MM.1S (cell line): Measurements from ENCODE around the gene EREG.

ENCODE experiments used
- DNase-seq: peaks from one replicate; pipeline ENCODE4 v3.0.0-alpha.2; 2015
- H2AFZ ChIP-seq: fragments of 300-600 bp; sonication (generic); 2 replicates; pipeline ENCODE4 v1.6.0; 2016; ENCODE audit warnings: antibody characterized with exemption, low read length
- H3F3A ChIP-seq: fragments of 300-600 bp; sonication (generic); 2 replicates; pipeline ENCODE4 v1.6.1; 2016; ENCODE audit warnings: mild to moderate bottlenecking, antibody characterized with exemption, low read length, moderate library complexity, mixed read lengths; ENCODE audit not compliant: insufficient read depth
- H3K27ac ChIP-seq: fragments of 300-600 bp; sonication (generic); 2 replicates; pipeline ENCODE4 v1.5.1; 2016; ENCODE audit warnings: mild to moderate bottlenecking, low read length
- H3K27me3 ChIP-seq: fragments of 300-600 bp; sonication (generic); replicated peaks from 2 replicates; pipeline ENCODE4 v1.6.0; 2016; ENCODE audit warnings: low read length; ENCODE audit not compliant: insufficient read depth
- H3K36me3 ChIP-seq: fragments of 300-600 bp; sonication (generic); replicated peaks from 2 replicates; pipeline ENCODE4 v1.6.1; 2016; ENCODE audit warnings: mild to moderate bottlenecking, low read length, mixed read lengths; ENCODE audit not compliant: insufficient read depth
- H3K4me1 ChIP-seq: fragments of 300-600 bp; sonication (generic); 2 replicates; pipeline ENCODE4 v1.6.1; 2016; ENCODE audit warnings: low read length, mixed read lengths
- H3K4me2 ChIP-seq: fragments of 300-600 bp; sonication (generic); 2 replicates; pipeline ENCODE4 v1.6.0; 2016; ENCODE audit warnings: low read depth, low read length
- H3K4me3 ChIP-seq: fragments of 300-600 bp; sonication (generic); 2 replicates; pipeline ENCODE4 v1.5.1; 2016; ENCODE audit warnings: low read length, mixed read lengths
- H3K79me2 ChIP-seq: fragments of 300-600 bp; sonication (generic); 2 replicates; pipeline ENCODE4 v1.6.1; 2016; ENCODE audit warnings: mixed run types, low read length, mixed read lengths
- H3K9ac ChIP-seq: fragments of 300-600 bp; sonication (generic); 2 replicates; pipeline ENCODE4 v1.6.1; 2016; ENCODE audit warnings: low read length, mixed read lengths
- H3K9me2 ChIP-seq: fragments of 300-600 bp; sonication (generic); replicated peaks from 2 replicates; pipeline ENCODE4 v1.6.1; 2016; ENCODE audit warnings: mild to moderate bottlenecking, low read length, mixed read lengths; ENCODE audit not compliant: insufficient read depth
- H3K9me3 ChIP-seq: fragments of 300-600 bp; sonication (generic); replicated peaks from 2 replicates; pipeline ENCODE4 v1.6.1; 2016; ENCODE audit warnings: mild to moderate bottlenecking, low read length, mixed read lengths; ENCODE audit not compliant: insufficient read depth
- H4K20me1 ChIP-seq: fragments of 300-600 bp; sonication (generic); 2 replicates; pipeline ENCODE4 v1.6.1; 2016; ENCODE audit warnings: mild to moderate bottlenecking, low read length, moderate library complexity, mixed read lengths; ENCODE audit not compliant: insufficient read depth
- EZH2 ChIP-seq: fragments of 300-600 bp; sonication (generic); optimal IDR thresholded peaks from 2 replicates; pipeline ENCODE3; 2017; ENCODE audit warnings: low read depth, mild to moderate bottlenecking, antibody characterized with exemption, low read length, mixed read lengths
- EZH2phosphoT487 ChIP-seq: fragments of 300-600 bp; sonication (generic); IDR thresholded peaks from 2 replicates; pipeline ENCODE4 v1.6.1; 2018; ENCODE audit warnings: antibody characterized with exemption, low read length
- TF ChIP-seq, protein P1 (sequence below): fragments of 300-600 bp; sonication (generic); IDR thresholded peaks from 2 replicates; pipeline ENCODE4 v1.5.1; 2016; ENCODE audit warnings: antibody characterized with exemption, low read length, mixed read lengths

The EREG gene

GRCh38 chr4:74328501-74328900, 36.4 kb upstream of the EREG start:
- Histone ChIP-seq H3K4me2 (no peak overlapping the region), H3K9ac (no peak overlapping the region), H3K9me2 (no peaks in the 10 kb centered on the region), H4K20me1 (no peaks in the 10 kb centered on the region), H3K4me3 (no peak overlapping the region), H2AFZ (no peak overlapping the region), H3K36me3 (no peaks in the 10 kb centered on the region), H3K27ac (no peak overlapping the region), H3K9me3 (no peaks in the 10 kb centered on the region), H3K4me1 (peaks cover 14% of the 10 kb centered on the region), H3F3A (no peaks in the 10 kb centered on the region; the same call in 1 of the 2 replicates), H3K27me3 (no peaks in the 10 kb centered on the region), H3K79me2 (no peaks in the 10 kb centered on the region)
- DNase-seq = no peak
- TF ChIP-seq, protein P1, sequence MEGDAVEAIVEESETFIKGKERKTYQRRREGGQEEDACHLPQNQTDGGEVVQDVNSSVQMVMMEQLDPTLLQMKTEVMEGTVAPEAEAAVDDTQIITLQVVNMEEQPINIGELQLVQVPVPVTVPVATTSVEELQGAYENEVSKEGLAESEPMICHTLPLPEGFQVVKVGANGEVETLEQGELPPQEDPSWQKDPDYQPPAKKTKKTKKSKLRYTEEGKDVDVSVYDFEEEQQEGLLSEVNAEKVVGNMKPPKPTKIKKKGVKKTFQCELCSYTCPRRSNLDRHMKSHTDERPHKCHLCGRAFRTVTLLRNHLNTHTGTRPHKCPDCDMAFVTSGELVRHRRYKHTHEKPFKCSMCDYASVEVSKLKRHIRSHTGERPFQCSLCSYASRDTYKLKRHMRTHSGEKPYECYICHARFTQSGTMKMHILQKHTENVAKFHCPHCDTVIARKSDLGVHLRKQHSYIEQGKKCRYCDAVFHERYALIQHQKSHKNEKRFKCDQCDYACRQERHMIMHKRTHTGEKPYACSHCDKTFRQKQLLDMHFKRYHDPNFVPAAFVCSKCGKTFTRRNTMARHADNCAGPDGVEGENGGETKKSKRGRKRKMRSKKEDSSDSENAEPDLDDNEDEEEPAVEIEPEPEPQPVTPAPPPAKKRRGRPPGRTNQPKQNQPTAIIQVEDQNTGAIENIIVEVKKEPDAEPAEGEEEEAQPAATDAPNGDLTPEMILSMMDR = no peak
- TF ChIP-seq EZH2phosphoT487 = no peak
- no peak for TF ChIP-seq EZH2

DNA sequence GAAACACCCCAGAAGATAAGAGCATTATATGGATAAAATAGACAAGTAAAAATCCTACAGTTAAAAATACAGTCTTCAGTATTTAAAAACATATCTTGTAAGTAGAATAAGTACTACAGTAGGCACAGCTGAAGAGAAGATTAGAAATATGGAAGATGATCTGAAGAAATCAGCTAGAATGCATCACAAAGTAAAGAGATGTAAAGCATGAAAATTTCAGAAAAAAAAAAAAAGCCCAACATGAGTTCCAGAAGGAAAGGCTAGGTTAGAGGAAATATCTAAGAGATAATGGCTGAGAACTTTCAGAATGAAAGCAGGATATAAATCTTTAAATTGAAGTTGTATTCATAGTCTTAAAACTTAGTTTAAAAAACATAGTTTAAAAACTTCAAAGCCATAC, 35.6 kb upstream of the EREG start:
- peaks cover 6% of the 10 kb centered on the region; the same call in 1 of the 2 replicates for H3K4me1 ChIP-seq
- no peaks in the 10 kb centered on the region for H3K27me3 ChIP-seq
- no peaks in the 10 kb centered on the region for H4K20me1 ChIP-seq
- no peak overlapping the region for H3K4me3 ChIP-seq
- TF ChIP-seq, protein P1 = no peak
- TF ChIP-seq EZH2phosphoT487 (no peak), EZH2 (no peak)
- H3K9me3 ChIP-seq = no peaks in the 10 kb centered on the region
- no peaks in the 10 kb centered on the region for H3K9me2 ChIP-seq
- no peaks in the 10 kb centered on the region for H3K79me2 ChIP-seq
- no peak overlapping the region for H3K27ac ChIP-seq
- no peaks in the 10 kb centered on the region; the same call in 1 of the 2 replicates for H3F3A ChIP-seq
- H3K9ac ChIP-seq = no peak overlapping the region
- H2AFZ ChIP-seq = no peak overlapping the region
- H3K4me2 ChIP-seq = no peak overlapping the region
- DNase-seq = no peak
- H3K36me3 ChIP-seq = no peaks in the 10 kb centered on the region

- no peak for TF ChIP-seq EZH2phosphoT487
- TF ChIP-seq, protein P1 = no peak
- TF ChIP-seq EZH2 = no peak
These were observed 34.6 kb upstream of the EREG start for GRCh38 chr4:74330295-74330750.

More at GRCh38 chr4:74330295-74330750, 34.6 kb upstream of the EREG start:
- H3K9ac ChIP-seq = no peak overlapping the region
- H3K4me3 ChIP-seq = no peak overlapping the region
- no peaks in the 10 kb centered on the region for H4K20me1 ChIP-seq
- no peaks in the 10 kb centered on the region for H3K9me3 ChIP-seq
- no peaks in the 10 kb centered on the region for H3K9me2 ChIP-seq
- no peaks in the 10 kb centered on the region for H3K27me3 ChIP-seq
- H2AFZ ChIP-seq = no peak overlapping the region
- no peaks in the 10 kb centered on the region for H3K79me2 ChIP-seq
- no peak for DNase-seq
- H3K4me2 ChIP-seq = no peak overlapping the region
- H3K27ac ChIP-seq = no peak overlapping the region
- no peaks in the 10 kb centered on the region for H3K36me3 ChIP-seq
- no peaks in the 10 kb centered on the region for H3K4me1 ChIP-seq
- no peaks in the 10 kb centered on the region for H3F3A ChIP-seq
